BJ (cell line): ENCODE measurements around the gene PLEKHF1. TPM values are rescaled to one million over a fixed set of nuclear protein-coding genes. Genes with fewer than 3 reads are reported as not detected.

Source experiments
- CTCF ChIA-PET: fragments of 350-600 bp; formaldehyde crosslinking; extraction: SDS; loops from one replicate; lab custom pipeline; 2021; ENCODE audit warnings: antibody characterized with exemption, inconsistent platforms; lab: Yijun Ruan, JAX
- POLR2A ChIA-PET: fragments of 300-600 bp; sonication (Branson Sonifier 250); formaldehyde crosslinking; extraction: SDS; loops from one replicate; lab custom pipeline; 2021; ENCODE audit warnings: antibody characterized with exemption; lab: Charles Lee
- DNase-seq: peaks from one replicate; pipeline ENCODE4 v3.0.0-alpha.2; 2011; ENCODE audit warnings: low read depth
- H3K27me3 ChIP-seq: 2 replicates; pipeline ENCODE4 v1.6.0; 2011; ENCODE audit warnings: low read length; ENCODE audit not compliant: control insufficient read depth, insufficient read depth
- H3K36me3 ChIP-seq: 2 replicates; pipeline ENCODE4 v1.5.1; 2011; ENCODE audit warnings: low read length; ENCODE audit not compliant: control insufficient read depth, insufficient read depth
- H3K4me3 ChIP-seq: 2 replicates; pipeline ENCODE4 v1.5.1; 2011; ENCODE audit warnings: low read depth, mild to moderate bottlenecking, control low read depth, low read length
- polyA plus RNA-seq: library from polyadenylated mRNA; depleted of rRNA; stranded (reverse); fragments of >200 nt; gene quantifications from 2 replicates; pipeline ENCODE4 v1.2.3, GENCODE V29; 2011
- TF ChIP-seq, protein P1 (sequence below): IDR thresholded peaks from 2 replicates; pipeline ENCODE4 v1.5.1; 2011; ENCODE audit warnings: low read depth, mild to moderate bottlenecking, control low read depth, inconsistent platforms, low read length, moderate library complexity; ENCODE audit not compliant: insufficient read depth

PLEKHF1 gene
- polyA plus RNA-seq, 1 experiment = 8.7 TPM

- H3K36me3 ChIP-seq = peaks cover 16% of the 10 kb centered on the region
- H3K4me3 ChIP-seq = no peak overlapping the region
- TF ChIP-seq, protein P1, sequence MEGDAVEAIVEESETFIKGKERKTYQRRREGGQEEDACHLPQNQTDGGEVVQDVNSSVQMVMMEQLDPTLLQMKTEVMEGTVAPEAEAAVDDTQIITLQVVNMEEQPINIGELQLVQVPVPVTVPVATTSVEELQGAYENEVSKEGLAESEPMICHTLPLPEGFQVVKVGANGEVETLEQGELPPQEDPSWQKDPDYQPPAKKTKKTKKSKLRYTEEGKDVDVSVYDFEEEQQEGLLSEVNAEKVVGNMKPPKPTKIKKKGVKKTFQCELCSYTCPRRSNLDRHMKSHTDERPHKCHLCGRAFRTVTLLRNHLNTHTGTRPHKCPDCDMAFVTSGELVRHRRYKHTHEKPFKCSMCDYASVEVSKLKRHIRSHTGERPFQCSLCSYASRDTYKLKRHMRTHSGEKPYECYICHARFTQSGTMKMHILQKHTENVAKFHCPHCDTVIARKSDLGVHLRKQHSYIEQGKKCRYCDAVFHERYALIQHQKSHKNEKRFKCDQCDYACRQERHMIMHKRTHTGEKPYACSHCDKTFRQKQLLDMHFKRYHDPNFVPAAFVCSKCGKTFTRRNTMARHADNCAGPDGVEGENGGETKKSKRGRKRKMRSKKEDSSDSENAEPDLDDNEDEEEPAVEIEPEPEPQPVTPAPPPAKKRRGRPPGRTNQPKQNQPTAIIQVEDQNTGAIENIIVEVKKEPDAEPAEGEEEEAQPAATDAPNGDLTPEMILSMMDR = no peak
- peaks cover 6% of the 10 kb centered on the region; the same call in 1 of the 2 replicates for H3K27me3 ChIP-seq
- no peak for DNase-seq
- ChIA-PET CTCF (interaction anchor here (1.2 to 4.5 kb wide), 3 partner anchors 8 to 47 kb away, joined by 3 to 25 read pairs (median 4); partner anchors contain the start of gene PLEKHF1), POLR2A (no interaction called here)
Measured at GRCh38 chr19:29618434-29618833, 46.8 kb upstream of the PLEKHF1 start.

DNA sequence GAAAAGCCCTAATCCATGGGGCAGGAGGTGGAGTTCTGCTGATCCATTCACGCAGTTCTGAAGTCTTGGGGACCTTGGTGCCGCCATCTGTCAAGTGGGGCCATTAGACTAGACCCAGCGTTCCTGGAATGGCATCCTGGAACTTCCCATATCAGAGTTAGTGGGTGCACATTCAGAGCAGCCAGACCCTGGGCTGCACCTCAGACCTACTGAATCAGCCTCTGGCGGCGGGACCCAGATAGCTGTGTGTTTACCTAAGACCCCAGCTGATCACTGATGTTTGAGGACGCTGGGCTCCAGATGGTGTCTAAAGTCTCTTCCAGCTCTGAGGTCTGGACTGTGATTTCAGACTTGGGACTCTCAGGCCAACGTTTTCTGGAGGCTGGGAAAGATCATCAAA is 46.4 kb upstream of the PLEKHF1 start:
- Histone ChIP-seq H3K4me3 (no peak overlapping the region), H3K36me3 (peaks cover 11% of the 10 kb centered on the region), H3K27me3 (peaks cover 6% of the 10 kb centered on the region; the same call in 1 of the 2 replicates)
- ChIA-PET POLR2A (no interaction called here), CTCF (interaction anchor here (1.2 to 4.5 kb wide), 5 partner anchors 9 to 98 kb away, joined by 3 to 25 read pairs (median 4); partner anchors contain the start of genes PLEKHF1 and POP4)
- DNase-seq = no peak
- TF ChIP-seq, protein P1 = no peak

DNA sequence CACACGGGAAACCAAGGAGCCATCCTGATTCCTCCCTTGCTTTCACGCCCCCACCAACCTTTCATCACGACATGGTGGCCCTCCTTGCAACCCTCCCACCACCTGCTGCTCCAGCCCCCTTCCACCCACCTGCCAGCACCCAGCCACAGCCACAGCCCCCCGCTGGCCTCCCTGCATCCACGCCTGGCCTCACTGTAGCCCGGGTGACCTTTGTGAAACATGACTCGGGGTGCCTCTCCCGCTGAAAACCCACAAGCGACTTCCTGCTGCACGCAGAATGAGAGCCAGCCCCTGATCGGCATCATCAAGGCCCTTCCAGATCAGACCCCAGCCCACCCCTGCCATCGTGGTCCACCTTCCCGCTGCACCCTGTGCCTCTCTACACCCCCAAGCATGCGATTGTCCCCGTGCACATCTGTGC is 44.3 kb upstream of the PLEKHF1 start:
- ChIA-PET CTCF (interaction anchor here (1.1 to 4.5 kb wide), 4 partner anchors 11 to 96 kb away, joined by 3 to 25 read pairs (median 5); no protein-coding TSS in a partner anchor), POLR2A (no interaction called here)
- H3K36me3 ChIP-seq = peaks cover 4% of the 10 kb centered on the region
- peaks cover 6% of the 10 kb centered on the region; the same call in 1 of the 2 replicates for H3K27me3 ChIP-seq
- DNase-seq = no peak
- TF ChIP-seq, protein P1 = no peak
- H3K4me3 ChIP-seq = no peak overlapping the region

- TF ChIP-seq, protein P1 = no peak
- POLR2A ChIA-PET = no interaction called here
- CTCF ChIA-PET = interaction anchor here (1.1 to 4.5 kb wide), 4 partner anchors 12 to 94 kb away, joined by 3 to 25 read pairs (median 4); no protein-coding TSS in a partner anchor
- H3K36me3 ChIP-seq = no peaks in the 10 kb centered on the region
- H3K27me3 ChIP-seq = peaks cover 6% of the 10 kb centered on the region; the same call in 1 of the 2 replicates
- H3K4me3 ChIP-seq = no peak overlapping the region
- no peak for DNase-seq
Measured at GRCh38 chr19:29622166-29623070, 42.8 kb upstream of the PLEKHF1 start.
